Ishikawa (cell line): Measurements from ENCODE around the gene FHIT.

Experiments used
- CEBPB ChIP-seq: IDR thresholded peaks from 2 replicates; pipeline ENCODE4 v1.6.1; 2012
- CREB1 ChIP-seq: IDR thresholded peaks from 2 replicates; pipeline ENCODE4 v1.6.1; 2012; ENCODE audit warnings: low read depth
- EGR1 ChIP-seq: IDR thresholded peaks from 2 replicates; pipeline ENCODE4 v1.6.1; 2012
- EP300 ChIP-seq: IDR thresholded peaks from 2 replicates; pipeline ENCODE4 v1.6.1; 2012; ENCODE audit warnings: borderline replicate concordance
- FOXM1 ChIP-seq: IDR thresholded peaks from 2 replicates; pipeline ENCODE4 v1.6.1; 2012; ENCODE audit warnings: low read depth, borderline replicate concordance
- MAX ChIP-seq: IDR thresholded peaks from 2 replicates; pipeline ENCODE4 v1.6.1; 2012
- NFIC ChIP-seq: IDR thresholded peaks from 2 replicates; pipeline ENCODE4 v1.6.1; 2012
- REST ChIP-seq: IDR thresholded peaks from 2 replicates; pipeline ENCODE4 v1.6.1; 2012; ENCODE audit warnings: low read depth, mild to moderate bottlenecking
- TAF1 ChIP-seq: IDR thresholded peaks from 2 replicates; pipeline ENCODE4 v1.6.1; 2012; ENCODE audit warnings: low read depth, mild to moderate bottlenecking
- YY1 ChIP-seq: IDR thresholded peaks from 2 replicates; pipeline ENCODE4 v1.6.1; 2012; ENCODE audit warnings: low read depth

- TF ChIP-seq TAF1 (no peak), EP300 (no peak), YY1 (no peak), NFIC (no peak), EGR1 (no peak), CREB1 (no peak), REST (no peak), CEBPB (no peak), FOXM1 (no peak), MAX (no peak)
These were observed 337.8 kb downstream of the FHIT start for GRCh38 chr3:60913474-60913873.
